Islet of Langerhans (tissue), 1 donor: Measurements from ENCODE around the gene MMP24OS.

ENCODE experiments used
- FAIRE-seq: peaks from one replicate; lab custom pipeline; 2011; peaks lifted over from hg19 to GRCh38; lab: Jason Lieb, UNC

Gene MMP24OS

GRCh38 chr20:35290887-35291417 lies 13.0 kb upstream of the MMP24OS start:
- no peak for FAIRE-seq

GRCh38 chr20:35290186-35290886 lies 12.4 kb upstream of the MMP24OS start:
- FAIRE-seq = no peak

- no peak for FAIRE-seq
Measured at GRCh38 chr20:35288325-35289060, 10.6 kb upstream of the MMP24OS start.

- no peak for FAIRE-seq
Measured at GRCh38 chr20:35287509-35288324, 9.8 kb upstream of the MMP24OS start.

- no peak for FAIRE-seq
Measured at GRCh38 chr20:35286899-35287508, 9.1 kb upstream of the MMP24OS start.

GRCh38 chr20:35286077-35286898 lies 8.4 kb upstream of the MMP24OS start:
- no peak for FAIRE-seq

GRCh38 chr20:35285806-35286076 lies 7.8 kb upstream of the MMP24OS start:
- no peak for FAIRE-seq

GRCh38 chr20:35284992-35285805 lies 7.3 kb upstream of the MMP24OS start:
- no peak for FAIRE-seq

GRCh38 chr20:35284267-35284991 lies 6.5 kb upstream of the MMP24OS start, which contains the start of gene EIF6:
TSS of gene EIF6 (minus strand) at chr20:35284772. CDS start at chr20:35284487, 285 bp downstream.
- no peak for FAIRE-seq

- FAIRE-seq = no peak
Measured at GRCh38 chr20:35283441-35284266, 5.7 kb upstream of the MMP24OS start.

- FAIRE-seq = no peak
Measured at GRCh38 chr20:35281506-35282101, 3.7 kb upstream of the MMP24OS start.

- no peak for FAIRE-seq
Measured at GRCh38 chr20:35280523-35280922, 2.6 kb upstream of the MMP24OS start.

- no peak for FAIRE-seq
Measured at GRCh38 chr20:35279533-35280174, 1.7 kb upstream of the MMP24OS start.

GRCh38 chr20:35279040-35279439 lies 1.1 kb upstream of the MMP24OS start:
- FAIRE-seq = no peak

GRCh38 chr20:35277127-35277526 lies 795 bp downstream of the MMP24OS start:
- FAIRE-seq = no peak

- FAIRE-seq = no peak
Measured at GRCh38 chr20:35276408-35276807, 1.5 kb downstream of the MMP24OS start.

- FAIRE-seq = no peak
Measured at GRCh38 chr20:35275741-35276251, 2.1 kb downstream of the MMP24OS start.
